Liver (tissue), 9 donors: ENCODE measurements around the gene USP6NL. TPM values are rescaled to one million over a fixed set of nuclear protein-coding genes. Genes with fewer than 3 reads are reported as not detected.
A peak's percentile ranks its signal among the peaks of the same experiment; 100 is the strongest.

Experiments used
- DNase-seq: peaks from one replicate; pipeline ENCODE4 v3.0.0-alpha.2; 2017; ENCODE audit warnings: low spot score
- H3K27ac ChIP-seq, 2 donors: one replicate each; pipeline ENCODE4 v1.7.0; 2013; ENCODE audit warnings: inconsistent platforms in 2 of 2, low read length in 2 of 2, control low read depth in 1 of 2, low read depth in 1 of 2, mild to moderate bottlenecking in 1 of 2
- H3K27me3 ChIP-seq, 4 donors: one replicate each; pipeline versions ENCODE4 v1.6.1 to v1.7.0; 2013; ENCODE audit warnings: low read length in 3 of 4, inconsistent platforms in 1 of 4, mild to moderate bottlenecking in 1 of 4, moderate library complexity in 1 of 4; ENCODE audit not compliant: control insufficient read depth in 4 of 4, insufficient read depth in 4 of 4
- H3K36me3 ChIP-seq, 4 donors: one replicate each; pipeline versions ENCODE4 v1.6.1 to v1.7.0; 2013; ENCODE audit warnings: low read length in 3 of 4, mild to moderate bottlenecking in 3 of 4, low read depth in 1 of 4, moderate library complexity in 1 of 4; ENCODE audit not compliant: control insufficient read depth in 4 of 4, insufficient read depth in 3 of 4
- H3K4me1 ChIP-seq, 4 donors: one replicate each; pipeline versions ENCODE4 v1.6.1 to v1.7.0; 2013; ENCODE audit warnings: low read length in 3 of 4, mild to moderate bottlenecking in 3 of 4, moderate library complexity in 1 of 4; ENCODE audit not compliant: control insufficient read depth in 4 of 4, insufficient read depth in 4 of 4
- H3K4me3 ChIP-seq, 3 donors: one replicate each; pipeline versions ENCODE4 v1.6.1 to v1.7.0; 2013; ENCODE audit warnings: low read length in 3 of 3, control low read depth in 1 of 3, low read depth in 1 of 3, mild to moderate bottlenecking in 1 of 3
- H3K9ac ChIP-seq, 2 donors: one replicate each; pipeline ENCODE4 v1.7.0; 2013; ENCODE audit warnings: low read length in 2 of 2, mild to moderate bottlenecking in 2 of 2, moderate library complexity in 2 of 2, control low read depth in 1 of 2, low read depth in 1 of 2
- H3K9me3 ChIP-seq, 4 donors: one replicate each; pipeline versions ENCODE4 v1.6.1 to v1.7.0; 2013; ENCODE audit warnings: low read length in 3 of 4; ENCODE audit not compliant: control insufficient read depth in 4 of 4
- ATF3 ChIP-seq: IDR thresholded peaks from 2 replicates; pipeline ENCODE4 v1.6.1; 2016; ENCODE audit warnings: antibody characterized with exemption
- CTCF ChIP-seq: fragments of 150-350 bp; IDR thresholded peaks from 2 replicates; pipeline ENCODE4 v1.5.1; 2017; ENCODE audit warnings: improper control_type of control experiment, low read depth, low read length; ENCODE audit not compliant: missing input control
- EGR1 ChIP-seq, 2 donors: IDR thresholded peaks; 2 replicates each; pipeline ENCODE4 v1.6.1; 2016 to 2018; ENCODE audit warnings: antibody characterized with exemption in 2 of 2, low read depth in 2 of 2
- FOXA1 ChIP-seq: IDR thresholded peaks from 2 replicates; pipeline ENCODE4 v1.6.1; 2016; ENCODE audit warnings: antibody characterized with exemption
- FOXA2 ChIP-seq: IDR thresholded peaks from 2 replicates; pipeline ENCODE4 v1.6.1; 2016; ENCODE audit warnings: antibody characterized with exemption
- GABPA ChIP-seq, 2 donors: IDR thresholded peaks in 1 of 2; conservative IDR thresholded peaks in 1 of 2; 2 replicates each; pipeline ENCODE4 v1.6.1; 2016; ENCODE audit warnings: antibody characterized with exemption in 2 of 2, mild to moderate bottlenecking in 1 of 2, moderate library complexity in 1 of 2
- HNF4A ChIP-seq, 2 donors: conservative IDR thresholded peaks; 2 replicates each; pipeline ENCODE4 v1.6.1; 2016; ENCODE audit warnings: antibody characterized with exemption in 2 of 2, mild to moderate bottlenecking in 2 of 2
- HNF4G ChIP-seq: IDR thresholded peaks from 2 replicates; pipeline ENCODE4 v1.6.1; 2016; ENCODE audit warnings: antibody characterized with exemption
- MAX ChIP-seq: IDR thresholded peaks from 2 replicates; pipeline ENCODE4 v1.6.1; 2016; ENCODE audit warnings: antibody characterized with exemption
- NR2F2 ChIP-seq: IDR thresholded peaks from 2 replicates; pipeline ENCODE4 v1.6.1; 2016; ENCODE audit warnings: antibody characterized with exemption
- RAD21 ChIP-seq, 2 donors: IDR thresholded peaks; 2 replicates each; pipeline ENCODE4 v1.6.1; 2016; ENCODE audit warnings: antibody characterized with exemption in 2 of 2, mild to moderate bottlenecking in 2 of 2
- REST ChIP-seq: IDR thresholded peaks from 2 replicates; pipeline ENCODE4 v1.6.1; 2016; ENCODE audit warnings: antibody characterized with exemption, mild to moderate bottlenecking
- RXRA ChIP-seq, 2 donors: IDR thresholded peaks; 2 replicates each; pipeline ENCODE4 v1.6.1; 2017 to 2018; ENCODE audit warnings: antibody characterized with exemption in 2 of 2, mild to moderate bottlenecking in 1 of 2
- SP1 ChIP-seq: IDR thresholded peaks from 2 replicates; pipeline ENCODE4 v1.6.1; 2018; ENCODE audit warnings: antibody characterized with exemption, mild to moderate bottlenecking
- TAF1 ChIP-seq: conservative IDR thresholded peaks from 2 replicates; pipeline ENCODE4 v1.6.1; 2016; ENCODE audit warnings: antibody characterized with exemption, mild to moderate bottlenecking
- YY1 ChIP-seq: IDR thresholded peaks from 2 replicates; pipeline ENCODE4 v1.6.1; 2016; ENCODE audit warnings: antibody characterized with exemption, mild to moderate bottlenecking
- ZBTB33 ChIP-seq: IDR thresholded peaks from 2 replicates; pipeline ENCODE4 v1.6.1; 2016; ENCODE audit warnings: antibody characterized with exemption
- WGBS: extraction: QIAGEN DNeasy Blood & Tissue Kit; methylation state at CpG from one replicate; pipeline ENCODE4 v1.1.7; 2013; 5-methylcytosine and 5-hydroxymethylcytosine counted together
- polyA plus RNA-seq, 2 donors: library from polyadenylated mRNA; stranded (reverse) in 1 of 2; unstranded in 1 of 2; fragments of 200-250 nt in 1 of 2; fragments of >200 nt in 1 of 2; fragmentation: Nextera tagmentation in 1 of 2; extraction: Ambion mirVana in 1 of 2; gene quantifications; one replicate each; pipeline versions ENCODE4 v1.2.1 to v1.2.3, GENCODE V29; 2013 to 2015
- total RNA-seq, 2 donors: library from RNA; depleted of rRNA; stranded (reverse); fragments of >200 nt; gene quantifications; one replicate each; pipeline ENCODE4 v1.2.3, GENCODE V29; 2014
- donor health status: healthy.
- donor health status: healthy.
- donor health status: healthy.
- donor health status: healthy.
- donor health status: healthy.

USP6NL gene
- total and polyA plus RNA-seq, 4 donors, result 3.8 to 15.0 (median 10.2) TPM

GRCh38 chr10:11475831-11476434 lies 135.5 kb downstream of the USP6NL start (continued):
- TF ChIP-seq CTCF (no peak), FOXA1 (no peak), SP1 (no peak), HNF4A (conservative IDR thresholded peaks at IDR 0.05) (no peak)

- DNase-seq, result no peak
- WGBS, result 87% methylated on average over 12 of the region's 12 CpGs
- Histone ChIP-seq H3K4me1 (no peaks in the 10 kb centered on the region), H3K27me3 (no peaks in the 10 kb centered on the region), H3K27ac (no peak overlapping the region), H3K4me3 (no peak overlapping the region), H3K9ac (no peak overlapping the region), H3K9me3 (no peaks in the 10 kb centered on the region), H3K36me3 (peaks cover 2 to 20% (median 4%) of the 10 kb centered on the region in 4 donors)
- TF ChIP-seq FOXA2 (no peak), RXRA (IDR thresholded peaks at IDR 0.05) (no peak), HNF4A (conservative IDR thresholded peaks at IDR 0.05) (no peak)
Measured at GRCh38 chr10:11473128-11473760, 138.2 kb downstream of the USP6NL start.

- Histone ChIP-seq H3K27ac (no peak overlapping the region), H3K4me1 (no peaks in the 10 kb centered on the region), H3K27me3 (no peaks in the 10 kb centered on the region), H3K9ac (no peak overlapping the region), H3K4me3 (no peak overlapping the region), H3K36me3 (peaks cover 0 to 12% (median 4%) of the 10 kb centered on the region in 4 donors), H3K9me3 (no peaks in the 10 kb centered on the region)
- whole genome bisulfite sequencing, result 83% methylated on average over 8 of the region's 8 CpGs
- TF ChIP-seq MAX (no peak), RAD21 (IDR thresholded peaks at IDR 0.05) (peak; percentile 78 to 84), FOXA2 (no peak), HNF4G (no peak), REST (no peak), EGR1 (IDR thresholded peaks at IDR 0.05; ENCODE audit: low read depth in 2 of 2) (no peak), ZBTB33 (no peak), TAF1 (no peak), YY1 (no peak), GABPA (IDR thresholded peaks at IDR 0.05 in 1 of 2, conservative IDR thresholded peaks at IDR 0.05 in 1 of 2) (no peak), ATF3 (no peak), SP1 (no peak), NR2F2 (no peak), CTCF (peak; percentile 63), RXRA (IDR thresholded peaks at IDR 0.05) (no peak)
- peak; percentile 72 for DNase-seq
Measured at GRCh38 chr10:11472158-11472753, 139.2 kb downstream of the USP6NL start.
